Muscle of leg (tissue), 11 donors: ENCODE results near the gene MAGED1. TPM values are rescaled to one million over a fixed set of nuclear protein-coding genes. Genes with fewer than 3 reads are reported as not detected.
"Not testable (repeated sequence)": the region's sequence is repeated elsewhere in the genome, so short reads cannot be mapped to it uniquely, and the experiment has no call there.

Source experiments
- DNase-seq: peaks from one replicate; pipeline ENCODE4 v3.0.0; 2013
- H3K27ac ChIP-seq: one replicate; pipeline ENCODE4 v1.5.1; 2013; ENCODE audit warnings: mild to moderate bottlenecking, low read length, control low read depth
- H3K27me3 ChIP-seq: one replicate; pipeline ENCODE4 v1.6.1; 2013; ENCODE audit warnings: low read length; ENCODE audit not compliant: control insufficient read depth, insufficient read depth
- H3K36me3 ChIP-seq: one replicate; pipeline ENCODE4 v1.6.1; 2013; ENCODE audit warnings: low read length; ENCODE audit not compliant: control insufficient read depth, insufficient read depth
- H3K4me1 ChIP-seq: one replicate; pipeline ENCODE4 v1.6.1; 2013; ENCODE audit warnings: low read length; ENCODE audit not compliant: control insufficient read depth, insufficient read depth
- H3K4me3 ChIP-seq: one replicate; pipeline ENCODE4 v1.5.1; 2013; ENCODE audit warnings: low read length, control low read depth
- H3K9me3 ChIP-seq: replicated peaks from 2 replicates; pipeline ENCODE4 v1.6.1; 2013; ENCODE audit warnings: low read depth, low read length; ENCODE audit not compliant: control insufficient read depth
- WGBS: methylation state at CpG from one replicate; pipeline ENCODE4 v1.1.5; 2013; ENCODE audit warnings: missing lambda C conversion rate; ENCODE audit not compliant: insufficient coverage; 5-methylcytosine and 5-hydroxymethylcytosine counted together
- polyA plus RNA-seq, 8 donors: library from polyadenylated mRNA; unstranded; fragments of 120-200 nt; gene quantifications; one replicate each; pipeline versions ENCODE4 v1.2.1 to v1.2.3, GENCODE V29; 2013; ENCODE audit warnings: inconsistent platforms in 1 of 8, low replicate concordance in 1 of 8; ENCODE audit not compliant: insufficient read length in 8 of 8, insufficient read depth in 1 of 8
- total RNA-seq: library from RNA; stranded (reverse); fragments of 120-200 nt; gene quantifications from one replicate; pipeline ENCODE4 v1.2.4, GENCODE V29; 2013

Gene MAGED1
- total and polyA plus RNA-seq, 9 donors: 133 to 394 (median 312) TPM

DNA sequence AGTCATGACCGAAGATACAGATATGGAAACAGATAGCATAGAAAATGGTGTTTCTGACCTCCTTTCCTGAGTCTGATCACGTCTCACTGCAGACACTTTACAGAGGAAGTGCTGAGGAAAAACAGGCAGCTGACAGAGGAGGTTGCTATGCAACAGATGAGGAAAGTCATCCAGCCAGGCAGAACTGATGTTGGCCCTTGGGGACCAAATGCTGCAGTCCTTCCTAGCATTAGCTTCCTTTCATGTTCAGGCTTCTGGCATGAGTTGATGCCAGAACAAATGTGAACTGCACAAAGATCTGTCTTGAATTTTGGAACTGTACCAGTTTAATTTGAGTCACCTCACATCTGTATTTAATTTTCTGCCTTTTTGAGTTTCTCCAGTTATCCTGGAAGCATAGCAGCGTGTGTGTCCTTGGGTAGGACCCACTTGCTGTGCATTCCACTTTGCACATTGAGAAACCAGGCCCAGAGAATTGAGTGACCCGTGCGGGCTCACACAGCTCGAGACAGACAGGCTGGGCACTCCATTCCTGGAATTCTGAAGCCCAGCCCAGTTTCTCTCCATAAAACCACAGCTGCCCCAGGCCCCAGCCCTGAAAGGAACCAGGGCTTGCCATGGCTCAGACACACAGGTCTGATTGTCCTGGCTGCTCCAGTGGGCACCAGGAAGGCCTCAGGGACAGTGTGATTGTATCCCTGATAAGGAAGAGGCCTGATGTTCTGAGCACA lies 1.4 kb upstream of the MAGED1 start:
- peaks cover 27% of the 10 kb centered on the region for H3K4me1 ChIP-seq
- H3K36me3 ChIP-seq: peaks cover 14% of the 10 kb centered on the region
- WGBS: 34% methylated on average over 6 of the region's 6 CpGs
- peak overlapping the region; percentile 90 for H3K27ac ChIP-seq
- H3K4me3 ChIP-seq: no peak overlapping the region
- H3K9me3 ChIP-seq: no peaks in the 10 kb centered on the region
- peaks cover 7% of the 10 kb centered on the region for H3K27me3 ChIP-seq
- peak; percentile 98 for DNase-seq

DNA sequence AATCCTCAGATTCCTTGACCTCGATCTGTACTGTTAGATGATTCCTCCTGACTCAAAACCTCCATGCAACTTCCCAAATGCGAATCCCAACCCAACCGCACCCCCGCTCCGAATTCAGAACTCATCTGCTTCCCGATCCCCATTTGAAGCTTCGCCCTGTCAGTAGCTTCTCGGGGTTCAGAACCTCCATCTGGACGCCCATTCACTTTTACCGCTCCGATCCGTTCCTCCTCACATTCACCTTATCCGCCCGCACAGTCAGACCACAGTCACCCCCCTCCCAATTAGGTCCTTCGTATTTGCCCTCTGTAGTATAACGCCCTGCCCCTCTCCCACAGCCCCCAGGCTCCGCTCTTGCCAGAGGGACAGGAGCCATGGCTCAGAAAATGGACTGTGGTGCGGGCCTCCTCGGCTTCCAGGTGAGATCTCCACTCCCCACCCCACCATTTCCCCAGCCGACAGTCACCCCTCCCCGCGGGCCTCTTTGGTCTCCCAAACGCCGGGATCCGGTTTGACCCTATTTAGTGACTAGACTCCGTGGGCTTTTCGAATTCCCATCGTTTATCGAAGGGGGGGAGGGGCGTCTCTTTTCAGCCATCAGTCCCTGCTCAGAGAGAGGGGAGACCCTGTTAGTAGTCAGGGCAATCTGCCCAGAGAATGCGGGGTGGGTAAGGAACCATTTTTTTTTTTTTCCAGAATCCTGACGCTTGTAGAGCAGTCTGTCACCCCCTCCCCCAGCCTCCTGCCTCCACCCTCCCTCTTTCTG lies 691 bp downstream of the MAGED1 start:
- 24% methylated on average over 21 of the region's 32 CpGs for WGBS
- Histone ChIP-seq H3K27me3 (peaks cover 7% of the 10 kb centered on the region), H3K4me3 (peak overlapping the region; percentile 71), H3K27ac (peak overlapping the region; percentile 93), H3K36me3 (peaks cover 30% of the 10 kb centered on the region), H3K9me3 (no peaks in the 10 kb centered on the region), H3K4me1 (peaks cover 27% of the 10 kb centered on the region)
- peak; percentile 77 for DNase-seq

DNA sequence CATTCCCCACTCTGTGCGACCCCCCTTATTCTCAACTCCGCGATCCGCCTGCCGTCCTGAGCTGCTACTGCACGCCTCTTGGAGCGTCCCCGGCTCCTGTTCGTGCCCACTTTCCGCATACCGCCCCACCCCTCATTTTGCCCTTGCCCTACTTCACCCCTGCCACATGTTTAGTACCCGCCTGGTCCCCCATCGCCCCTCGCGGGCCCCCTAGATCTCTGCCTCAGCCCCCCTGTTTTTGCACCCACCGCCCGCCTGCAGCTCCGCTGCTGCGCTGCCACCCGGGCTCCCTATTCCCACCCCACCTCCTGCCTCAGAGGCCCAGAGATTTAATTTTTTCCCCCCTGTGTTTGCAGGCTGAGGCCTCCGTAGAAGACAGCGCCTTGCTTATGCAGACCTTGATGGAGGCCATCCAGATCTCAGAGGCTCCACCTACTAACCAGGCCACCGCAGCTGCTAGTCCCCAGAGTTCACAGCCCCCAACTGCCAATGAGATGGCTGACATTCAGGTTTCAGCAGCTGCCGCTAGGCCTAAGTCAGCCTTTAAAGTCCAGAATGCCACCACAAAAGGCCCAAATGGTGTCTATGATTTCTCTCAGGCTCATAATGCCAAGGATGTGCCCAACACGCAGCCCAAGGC lies 1.4 kb downstream of the MAGED1 start:
- Histone ChIP-seq H3K27me3 (peaks cover 7% of the 10 kb centered on the region), H3K9me3 (no peaks in the 10 kb centered on the region), H3K4me3 (peak overlapping the region; percentile 71), H3K4me1 (peaks cover 27% of the 10 kb centered on the region), H3K36me3 (peaks cover 36% of the 10 kb centered on the region), H3K27ac (peak overlapping the region; percentile 93)
- WGBS: 36% methylated on average over 24 of the region's 25 CpGs
- peak; percentile 74 for DNase-seq

DNA sequence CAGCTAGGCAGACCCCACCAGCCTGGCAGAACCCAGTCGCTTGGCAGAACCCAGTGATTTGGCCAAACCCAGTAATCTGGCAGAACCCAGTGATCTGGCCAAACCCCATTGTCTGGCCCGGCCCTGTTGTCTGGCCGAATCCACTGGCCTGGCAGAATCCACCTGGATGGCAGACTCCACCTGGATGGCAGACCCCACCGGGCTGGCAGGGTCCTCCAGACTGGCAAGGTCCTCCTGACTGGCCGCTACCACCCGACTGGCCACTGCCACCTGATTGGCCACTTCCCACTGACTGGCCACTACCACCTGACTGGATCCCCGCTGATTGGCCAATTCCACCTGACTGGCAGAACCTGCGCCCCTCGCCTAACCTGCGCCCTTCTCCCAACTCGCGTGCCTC lies 3.2 kb downstream of the MAGED1 start:
- no peaks in the 10 kb centered on the region for H3K9me3 ChIP-seq
- H3K4me1 ChIP-seq: peaks cover 25% of the 10 kb centered on the region
- H3K4me3 ChIP-seq: no peak overlapping the region
- WGBS: 89% methylated on average over 12 of the region's 12 CpGs
- DNase-seq: no peak
- peaks cover 47% of the 10 kb centered on the region for H3K36me3 ChIP-seq
- H3K27me3 ChIP-seq: peaks cover 11% of the 10 kb centered on the region
- H3K27ac ChIP-seq: no peak overlapping the region

DNA sequence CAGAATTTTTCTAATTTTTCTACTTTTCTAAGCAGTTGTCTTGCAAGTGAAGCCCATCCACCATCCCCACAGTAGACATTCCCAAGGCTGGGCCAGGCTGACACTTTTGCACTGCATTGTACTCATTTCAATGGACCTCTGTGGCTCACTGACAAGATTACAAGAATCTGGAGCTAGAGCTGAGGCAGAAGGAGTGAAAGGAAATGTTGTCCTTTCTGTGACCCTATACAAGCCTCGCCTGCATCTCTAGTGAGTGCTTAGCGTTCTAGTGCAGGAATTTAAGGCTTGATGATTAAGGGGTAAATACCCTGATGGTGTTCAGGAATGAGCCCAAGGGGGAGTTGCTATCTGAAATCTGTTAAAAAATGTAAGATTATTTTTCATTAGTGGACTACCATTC lies 6.3 kb downstream of the MAGED1 start:
- no peak overlapping the region for H3K4me3 ChIP-seq
- DNase-seq: no peak
- H3K27me3 ChIP-seq: peaks cover 12% of the 10 kb centered on the region
- no peak overlapping the region for H3K27ac ChIP-seq
- H3K4me1 ChIP-seq: peaks cover 15% of the 10 kb centered on the region
- peaks cover 55% of the 10 kb centered on the region for H3K36me3 ChIP-seq
- 32% methylated on average over 2 of the region's 2 CpGs for WGBS
- no peaks in the 10 kb centered on the region for H3K9me3 ChIP-seq

DNA sequence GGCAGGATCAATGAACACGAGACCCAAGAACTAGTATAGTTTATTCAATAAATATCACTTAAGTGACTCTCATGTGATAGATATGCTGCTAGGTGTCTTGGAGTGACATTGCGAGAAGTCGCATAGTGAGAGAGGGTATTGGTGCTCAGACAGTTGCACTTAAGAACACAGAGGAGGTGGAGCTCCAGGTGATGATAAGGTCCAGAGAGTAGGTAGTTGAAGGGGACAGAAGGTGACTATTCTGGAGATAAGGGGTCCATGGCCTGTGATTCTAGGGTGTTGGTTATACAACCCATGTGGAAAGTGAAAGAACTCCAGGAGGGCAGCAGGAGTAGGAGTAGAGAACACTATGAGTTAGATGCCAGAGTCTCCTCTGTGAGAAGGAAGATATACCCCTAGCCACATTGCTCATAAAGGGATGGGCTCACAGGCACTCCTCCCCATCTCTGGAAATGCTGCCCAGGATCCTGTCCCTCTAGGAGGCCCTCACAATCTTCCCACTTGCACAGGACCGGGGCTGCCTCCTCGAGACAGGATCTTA lies 9.2 kb downstream of the MAGED1 start:
- WGBS: 100% methylated on average over 2 of the region's 5 CpGs
- peaks cover 35% of the 10 kb centered on the region for H3K36me3 ChIP-seq
- H3K27me3 ChIP-seq: peaks cover 12% of the 10 kb centered on the region
- H3K4me1 ChIP-seq: no peaks in the 10 kb centered on the region
- H3K9me3 ChIP-seq: no peaks in the 10 kb centered on the region
- no peak overlapping the region for H3K4me3 ChIP-seq
- H3K27ac ChIP-seq: no peak overlapping the region
- DNase-seq: no peak

DNA sequence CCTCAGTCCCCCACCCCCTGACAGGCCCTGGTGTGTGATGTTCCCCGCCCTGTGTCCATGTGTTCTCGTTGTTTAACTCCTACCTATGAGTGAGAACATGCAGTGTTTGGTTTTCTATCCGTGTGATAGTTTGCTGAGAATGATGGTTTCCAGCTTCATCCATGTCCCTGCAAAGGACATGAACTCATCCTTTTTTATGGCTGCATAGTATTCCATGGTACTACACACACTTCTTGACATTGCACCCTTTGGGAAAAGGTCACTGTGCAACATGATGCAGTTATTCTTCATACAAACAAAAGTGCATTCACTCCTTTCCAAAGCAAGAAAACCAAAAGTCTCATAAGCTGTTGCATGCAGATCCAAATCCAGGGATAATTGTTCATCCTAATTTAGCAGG lies 11.7 kb downstream of the MAGED1 start:
- DNase-seq, H3K9me3 ChIP-seq: not testable (repeated sequence)
- no CpG with 5 or more reads among the region's 3 CpGs for WGBS

DNA sequence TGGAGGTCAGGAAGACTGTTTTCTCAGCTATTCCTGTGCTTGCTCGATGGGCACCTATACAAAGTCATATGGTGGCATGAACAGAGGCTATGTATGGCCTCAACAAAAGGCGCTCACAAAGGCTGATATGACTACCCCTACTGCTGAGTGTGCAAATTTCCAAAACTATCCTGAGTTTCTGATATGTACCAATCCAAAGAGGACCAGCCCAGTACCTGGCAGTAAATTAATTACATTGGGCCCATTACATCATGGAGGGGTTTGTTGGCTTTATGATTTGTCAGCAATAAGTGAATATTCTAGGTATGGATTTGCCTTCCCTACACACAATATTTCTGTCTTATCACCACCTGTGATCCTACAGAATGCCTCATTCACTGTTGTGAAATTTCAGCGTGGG lies 12.3 kb downstream of the MAGED1 start:
- H3K36me3 ChIP-seq: peaks cover 13% of the 10 kb centered on the region
- WGBS: 33% methylated on average over 1 of the region's 3 CpGs
- H3K9me3 ChIP-seq: no peaks in the 10 kb centered on the region
- no peak overlapping the region for H3K4me3 ChIP-seq
- no peak for DNase-seq
- no peaks in the 10 kb centered on the region for H3K4me1 ChIP-seq
- H3K27ac ChIP-seq: no peak overlapping the region
- peaks cover 13% of the 10 kb centered on the region for H3K27me3 ChIP-seq

More for the DNA sequence above, 11.7 kb downstream of the MAGED1 start:
- H3K4me3 ChIP-seq, H3K27ac ChIP-seq, H3K4me1 ChIP-seq: not testable (repeated sequence)
- Histone ChIP-seq H3K27me3 (peaks cover 13% of the 10 kb centered on the region), H3K36me3 (peaks cover 15% of the 10 kb centered on the region)

DNA sequence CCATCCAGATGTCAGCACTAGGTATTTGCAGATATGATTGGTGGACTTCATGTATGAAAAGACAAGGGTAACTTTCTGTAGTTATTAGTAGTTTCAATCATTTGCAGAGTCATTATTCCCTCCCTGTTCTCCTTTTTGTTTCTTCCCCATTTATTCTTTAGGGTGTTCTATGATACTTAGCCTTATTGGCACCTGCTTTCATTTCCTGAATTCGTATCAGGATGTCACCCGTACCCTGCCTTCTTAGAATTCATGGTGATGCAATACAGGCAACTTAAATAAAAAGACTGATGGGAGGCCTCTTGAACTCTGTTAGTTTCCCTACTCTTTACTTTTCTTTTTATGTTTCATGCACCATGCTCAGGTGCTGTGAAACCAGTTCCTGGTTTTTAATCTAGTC lies 24.2 kb downstream of the MAGED1 start:
- WGBS: no CpG with 5 or more reads among the region's 2 CpGs
- no peak for DNase-seq
- Histone ChIP-seq H3K4me3 (no peak overlapping the region), H3K27me3 (peaks cover 5% of the 10 kb centered on the region), H3K27ac (no peak overlapping the region), H3K36me3 (no peaks in the 10 kb centered on the region), H3K9me3 (peaks cover 2% of the 10 kb centered on the region), H3K4me1 (no peaks in the 10 kb centered on the region)

DNA sequence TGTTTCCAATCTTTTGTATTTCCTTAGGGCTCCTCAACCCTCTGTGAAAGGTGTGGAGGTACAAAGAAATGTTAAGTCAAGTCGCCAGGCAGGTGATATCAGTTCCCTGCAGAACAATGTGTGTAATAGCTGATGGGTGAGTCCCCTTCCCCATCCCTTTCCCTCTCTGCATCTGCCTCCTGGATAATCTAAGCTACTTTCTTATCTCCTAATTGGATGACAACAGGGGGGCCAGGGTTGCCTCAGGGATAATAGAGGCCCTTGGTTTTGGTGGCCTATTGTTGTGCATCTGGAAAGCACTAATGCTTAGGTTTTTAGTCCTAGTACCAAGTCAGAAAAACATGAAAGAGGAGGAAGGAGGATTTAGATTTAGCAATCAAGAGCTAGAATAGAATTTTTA lies 29.1 kb downstream of the MAGED1 start:
- no peak for DNase-seq
- H3K4me1 ChIP-seq: no peaks in the 10 kb centered on the region
- H3K4me3 ChIP-seq: no peak overlapping the region
- no CpG with 5 or more reads among the region's 1 CpG for WGBS
- H3K36me3 ChIP-seq: no peaks in the 10 kb centered on the region
- H3K27me3 ChIP-seq: peaks cover 4% of the 10 kb centered on the region
- no peaks in the 10 kb centered on the region for H3K9me3 ChIP-seq
- no peak overlapping the region for H3K27ac ChIP-seq
